GM12864 (cell line): ENCODE results near the gene NFIL3.
"Not testable (repeated sequence)": the region's sequence is repeated elsewhere in the genome, so short reads cannot be mapped to it uniquely, and the experiment has no call there.

Experiments used
- DNase-seq: peaks from one replicate; pipeline ENCODE4 v3.0.0-alpha.2; 2011; ENCODE audit warnings: low read depth
- H3K4me3 ChIP-seq: 2 replicates; pipeline ENCODE4 v1.5.1; 2011; ENCODE audit warnings: mild to moderate bottlenecking, low read depth, low read length, control low read depth
- CTCF ChIP-seq: IDR thresholded peaks from 2 replicates; pipeline ENCODE4 v1.5.1; 2011; ENCODE audit warnings: low read depth, mild to moderate bottlenecking, moderate library complexity, low read length, control low read depth, inconsistent platforms; ENCODE audit errors: missing control alignments

Gene NFIL3

GRCh38 chr9:91423785-91424402 lies at the start of gene NFIL3:
TSS of gene NFIL3 (minus strand) at chr9:91423832. CDS start at chr9:91410734, 13,098 bp downstream.
- no peak for DNase-seq
- no peak for TF ChIP-seq CTCF

GRCh38 chr9:91471524-91471923 lies 47.9 kb upstream of the NFIL3 start:
- H3K4me3 ChIP-seq, DNase-seq: not testable (repeated sequence)

More at GRCh38 chr9:91423785-91424402, at the start of gene NFIL3:
- peak within 1 kb of the TSS; percentile 63 for H3K4me3 ChIP-seq

GRCh38 chr9:91465420-91465819 lies 41.8 kb upstream of the NFIL3 start:
- no peak for DNase-seq
- TF ChIP-seq CTCF = no peak

GRCh38 chr9:91458906-91459305 lies 35.3 kb upstream of the NFIL3 start:
- H3K4me3 ChIP-seq = no peak overlapping the region
- no peak for TF ChIP-seq CTCF
- no peak for DNase-seq

More at GRCh38 chr9:91465420-91465819, 41.8 kb upstream of the NFIL3 start:
- no peak overlapping the region for H3K4me3 ChIP-seq

GRCh38 chr9:91452844-91453243 lies 29.2 kb upstream of the NFIL3 start:
- DNase-seq = no peak
- no peak overlapping the region for H3K4me3 ChIP-seq
- no peak for TF ChIP-seq CTCF

GRCh38 chr9:91451431-91452270 lies 28.0 kb upstream of the NFIL3 start:
- no peak for TF ChIP-seq CTCF
- no peak overlapping the region for H3K4me3 ChIP-seq
- no peak for DNase-seq

- no peak for DNase-seq
- no peak overlapping the region for H3K4me3 ChIP-seq
- TF ChIP-seq CTCF = no peak
Measured at GRCh38 chr9:91445135-91445534, 21.5 kb upstream of the NFIL3 start.
